Hindlimb muscle (tissue), 1 donor: Measurements from ENCODE around the gene NR2F1. TPM values are rescaled to one million over a fixed set of nuclear protein-coding genes. Genes with fewer than 3 reads are reported as not detected.

Experiments
- DNase-seq: peaks from one replicate; pipeline ENCODE4 v3.0.0-alpha.2; 2013
- polyA plus RNA-seq: library from polyadenylated mRNA; unstranded; fragments of 120-200 nt; gene quantifications from one replicate; pipeline ENCODE4 v1.2.1, GENCODE V29; 2013; ENCODE audit not compliant: insufficient read length

NR2F1 gene
- polyA plus RNA-seq, 1 donor = 3.9 TPM

GRCh38 chr5:93591323-93591945 is 8.4 kb downstream of the NR2F1 start:
- no peak for DNase-seq

- DNase-seq = no peak
Observed at GRCh38 chr5:93592883-93593282, 9.9 kb downstream of the NR2F1 start.

GRCh38 chr5:93593476-93594131 is 10.6 kb downstream of the NR2F1 start:
- no peak for DNase-seq

DNA sequence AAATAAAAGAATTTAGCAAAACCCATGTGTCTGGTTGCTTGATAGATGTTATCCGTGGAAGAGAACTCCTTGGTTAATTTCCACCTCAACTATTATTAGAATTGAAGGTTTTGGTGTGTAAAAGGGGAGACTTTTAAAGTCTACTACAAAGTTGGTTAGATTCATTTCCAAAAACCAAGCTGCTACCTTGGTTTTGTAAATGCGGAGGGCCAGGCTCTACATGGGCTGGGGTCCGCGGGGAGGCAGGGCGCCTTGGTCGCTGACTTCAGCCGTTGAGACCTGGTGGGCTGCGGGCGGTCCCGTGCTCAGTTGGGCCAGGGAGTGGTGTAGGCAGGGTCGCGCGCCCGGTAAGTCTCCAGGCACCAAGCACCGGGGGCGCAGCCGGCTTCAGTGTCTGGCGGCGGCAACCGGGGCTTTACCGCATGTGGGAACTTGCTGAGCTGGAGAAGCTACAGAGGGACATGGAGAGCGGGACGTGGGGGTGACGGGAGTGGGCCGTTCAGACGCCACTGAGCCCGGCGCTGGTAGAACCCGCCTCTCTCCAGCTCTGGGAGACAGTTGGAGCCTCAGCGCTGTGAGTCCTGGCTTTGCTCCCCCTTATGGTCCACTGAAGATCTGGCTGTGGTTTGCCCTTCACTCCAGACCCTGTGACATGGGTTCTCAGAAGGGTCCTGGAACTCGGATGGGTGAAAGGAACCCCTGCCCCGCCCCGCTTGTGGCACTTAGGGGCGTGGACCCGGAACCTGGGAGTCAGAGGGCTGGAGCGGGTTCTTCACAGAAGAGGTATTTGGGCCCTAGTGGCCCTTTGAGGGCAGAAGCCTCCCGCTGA is 11.8 kb downstream of the NR2F1 start:
- no peak for DNase-seq

DNA sequence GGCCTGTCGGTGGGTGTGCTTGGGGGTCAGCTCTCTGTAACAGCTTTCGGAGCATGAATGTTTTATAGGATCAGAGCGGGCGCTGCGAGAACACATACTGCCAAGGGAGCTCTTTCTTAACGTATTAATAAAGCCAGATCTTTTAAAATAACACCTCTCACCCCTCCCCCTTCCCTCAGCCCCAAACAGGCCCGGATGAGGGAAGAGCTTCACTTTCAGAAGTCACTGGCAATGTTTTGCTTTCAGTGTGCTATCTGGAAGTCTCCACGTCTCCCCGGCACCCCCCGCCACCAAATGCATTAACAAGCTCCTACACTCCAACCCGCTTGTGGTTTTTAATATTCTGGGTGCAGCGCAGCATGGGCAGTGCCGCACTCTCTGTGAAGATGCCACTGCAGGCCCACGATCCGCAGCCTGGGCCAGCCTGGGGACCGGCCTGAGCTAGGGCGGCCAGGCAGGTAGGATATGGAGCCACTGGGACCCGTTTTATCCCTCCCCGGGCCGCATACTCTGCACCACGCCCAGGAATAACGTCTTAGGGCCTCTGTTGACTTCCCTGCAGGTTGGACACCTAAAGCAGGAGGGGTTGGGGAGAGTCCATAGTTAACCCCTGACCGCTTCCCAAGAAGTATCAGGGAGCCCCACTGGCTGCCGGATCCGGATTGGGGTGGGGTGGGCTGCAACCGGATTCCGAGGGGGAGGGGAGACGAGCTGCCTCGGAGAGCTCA is 12.6 kb downstream of the NR2F1 start:
- DNase-seq = no peak

- DNase-seq = no peak
Observed at GRCh38 chr5:93596310-93596675, 13.3 kb downstream of the NR2F1 start.

DNA sequence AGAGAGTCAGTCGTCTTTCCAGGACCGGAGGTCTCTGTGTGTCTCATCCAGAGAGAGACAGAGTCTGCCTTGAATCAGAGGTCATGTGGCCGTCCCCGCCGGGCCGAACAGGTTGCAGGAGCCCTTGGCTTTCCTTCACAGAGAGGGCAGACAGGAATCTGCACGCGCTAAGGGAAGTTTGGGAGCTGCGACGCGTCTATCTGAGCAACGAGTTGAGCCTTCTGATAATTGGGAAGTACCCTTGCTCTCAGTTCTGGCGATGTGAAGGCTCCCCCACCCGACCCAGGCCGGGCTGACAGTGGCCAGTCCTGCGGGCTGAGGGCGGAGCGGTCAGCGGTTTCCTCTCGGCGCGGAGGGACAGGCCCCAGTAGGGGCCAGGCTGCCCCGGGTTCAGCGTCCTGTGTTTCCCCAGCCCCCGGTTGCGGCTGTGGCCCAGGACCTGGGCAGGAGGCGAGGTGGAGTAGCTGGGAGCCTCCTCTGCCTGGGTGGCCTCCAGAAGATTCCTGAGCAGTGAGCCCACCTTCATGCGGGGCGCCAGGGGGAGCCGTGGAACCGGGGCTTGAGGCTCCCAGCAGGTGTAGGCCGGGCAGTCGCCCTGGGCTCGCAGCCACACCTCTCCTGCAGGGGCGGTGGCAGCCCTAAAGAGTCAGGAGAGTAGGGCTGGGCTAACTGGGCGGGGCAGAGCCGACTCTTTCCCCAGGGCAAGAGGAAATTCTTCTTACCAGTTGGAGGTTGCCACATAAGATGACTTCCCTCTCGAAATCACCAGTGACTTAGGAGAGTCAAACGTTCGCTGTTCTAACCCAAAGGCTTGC is 13.9 kb downstream of the NR2F1 start:
- no peak for DNase-seq

- no peak for DNase-seq
Observed at GRCh38 chr5:93598091-93599000, 15.3 kb downstream of the NR2F1 start.

DNA sequence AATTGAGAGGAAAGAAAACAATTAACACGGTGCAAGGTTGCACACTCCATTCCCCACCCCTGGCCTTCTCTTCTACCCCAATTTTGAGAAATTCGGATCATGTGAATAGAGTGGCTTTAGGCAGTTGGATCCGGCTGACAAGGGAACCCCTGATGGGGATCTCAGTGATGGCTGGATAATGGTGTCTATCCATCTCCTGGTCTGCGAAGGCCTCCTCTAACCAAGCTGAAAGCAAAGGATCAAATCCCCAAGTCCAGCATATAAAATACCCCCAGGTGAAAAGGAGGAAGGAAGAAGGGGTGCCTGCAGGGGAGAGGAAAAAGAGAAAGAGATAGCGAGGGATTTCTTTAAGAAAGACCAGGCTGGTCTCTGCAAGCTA is 16.0 kb downstream of the NR2F1 start:
- DNase-seq = no peak

DNA sequence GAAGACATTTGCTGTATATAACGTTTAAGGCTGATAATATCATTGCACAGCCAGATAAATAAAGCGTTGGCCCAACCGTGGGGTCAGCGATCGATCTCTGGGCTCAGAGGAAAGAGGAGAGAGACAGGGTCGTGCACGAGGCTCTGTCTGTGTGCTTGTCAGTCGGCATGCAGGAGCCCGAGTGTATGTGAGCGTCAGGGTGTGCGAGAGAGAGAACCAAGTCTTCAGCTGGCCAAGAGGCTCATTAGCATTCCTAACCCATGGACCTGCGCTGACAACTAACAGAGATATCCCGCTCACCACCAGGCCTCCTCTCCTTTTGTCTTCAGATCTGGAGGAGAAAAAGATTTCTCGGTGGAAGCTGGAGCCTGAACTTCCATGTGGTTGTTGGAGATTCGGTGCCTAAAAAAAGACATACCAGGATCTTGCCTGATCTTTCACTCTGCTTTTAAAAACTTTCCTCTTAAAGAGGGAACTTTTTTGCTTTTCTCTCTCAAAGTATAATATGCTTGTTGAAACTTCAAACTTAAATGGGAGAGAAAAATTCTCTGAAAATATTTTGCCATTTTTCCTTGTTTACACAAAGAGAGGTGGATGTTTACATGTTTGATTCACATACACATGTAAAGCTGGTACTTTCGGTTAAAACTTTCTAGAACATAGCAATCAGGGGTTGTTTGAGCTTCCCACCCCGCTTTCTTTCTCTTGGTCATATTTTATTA is 16.5 kb downstream of the NR2F1 start:
- DNase-seq = no peak

DNA sequence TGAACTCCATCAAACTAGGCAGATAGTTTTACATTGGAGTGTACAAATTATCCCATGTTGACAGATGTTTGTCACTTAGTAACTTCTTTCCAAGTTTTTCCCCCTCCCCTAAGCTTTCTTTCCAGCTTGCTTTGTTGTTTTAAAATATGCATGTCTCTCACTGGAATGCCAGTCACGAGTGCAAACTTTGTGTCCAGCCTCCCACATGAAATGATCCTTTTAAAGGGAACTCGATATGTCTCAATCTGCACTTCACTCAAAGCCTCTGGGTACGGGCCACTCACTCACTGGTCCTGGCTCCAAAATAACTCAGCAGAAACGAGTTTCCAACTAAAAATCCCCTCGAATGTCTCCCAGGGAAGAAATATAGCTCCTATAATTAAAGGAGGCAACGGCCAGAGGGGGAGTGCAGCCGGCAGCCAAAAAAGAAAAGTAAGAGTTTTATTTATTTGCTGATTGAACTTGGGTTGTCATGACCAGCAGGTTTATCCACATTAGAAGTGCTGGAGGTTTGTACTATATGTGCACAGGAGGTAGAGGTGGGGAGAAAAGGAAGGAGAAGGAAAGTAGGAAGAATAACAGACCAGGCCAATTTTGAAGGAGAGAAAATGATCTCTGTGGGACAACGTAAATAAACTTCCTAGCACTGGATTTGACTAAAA is 17.5 kb downstream of the NR2F1 start:
- DNase-seq = no peak

- no peak for DNase-seq
Observed at GRCh38 chr5:93601071-93601801, 18.2 kb downstream of the NR2F1 start.

GRCh38 chr5:93601802-93602155 is 18.8 kb downstream of the NR2F1 start:
- no peak for DNase-seq

DNA sequence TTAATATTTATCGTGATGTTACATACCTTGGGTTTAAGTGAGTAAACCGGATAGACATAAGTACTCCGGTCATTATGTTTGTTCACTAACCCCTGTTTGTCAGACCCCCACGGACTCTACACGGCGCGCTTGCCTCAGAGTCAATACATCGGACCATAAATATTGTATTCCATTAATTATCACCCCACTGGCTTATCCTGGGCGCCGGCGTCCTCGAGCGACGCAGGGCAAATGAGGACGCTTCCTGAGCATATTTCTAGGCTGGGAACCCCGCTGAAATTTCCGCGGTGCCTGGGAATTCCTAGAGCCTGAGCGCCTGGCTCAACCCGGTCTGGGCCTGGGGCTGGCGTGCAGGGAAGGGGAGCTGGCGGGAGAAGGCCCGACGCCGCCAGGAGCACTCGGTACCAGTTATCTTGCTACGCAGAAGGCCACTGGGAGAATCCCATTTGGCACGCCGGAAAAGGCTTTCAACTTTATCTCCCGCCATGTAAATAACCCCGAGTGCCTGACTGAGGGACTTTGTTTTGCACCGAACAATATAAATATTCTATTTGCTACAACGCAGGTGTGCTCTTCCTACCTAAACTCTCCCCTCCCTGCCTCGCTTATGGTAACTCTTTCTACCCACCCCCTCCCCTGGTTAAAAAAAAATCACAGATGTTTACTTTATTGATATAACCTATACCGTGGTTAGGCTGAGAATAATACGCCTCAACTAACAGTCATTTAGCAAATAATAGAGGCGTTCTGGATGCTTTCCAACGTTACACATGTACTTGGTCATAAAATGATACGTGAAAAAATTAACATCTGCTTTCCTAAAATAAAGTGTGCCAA is 19.4 kb downstream of the NR2F1 start:
- DNase-seq = no peak

GRCh38 chr5:93603078-93603792 is 20.2 kb downstream of the NR2F1 start:
- DNase-seq = no peak

DNA sequence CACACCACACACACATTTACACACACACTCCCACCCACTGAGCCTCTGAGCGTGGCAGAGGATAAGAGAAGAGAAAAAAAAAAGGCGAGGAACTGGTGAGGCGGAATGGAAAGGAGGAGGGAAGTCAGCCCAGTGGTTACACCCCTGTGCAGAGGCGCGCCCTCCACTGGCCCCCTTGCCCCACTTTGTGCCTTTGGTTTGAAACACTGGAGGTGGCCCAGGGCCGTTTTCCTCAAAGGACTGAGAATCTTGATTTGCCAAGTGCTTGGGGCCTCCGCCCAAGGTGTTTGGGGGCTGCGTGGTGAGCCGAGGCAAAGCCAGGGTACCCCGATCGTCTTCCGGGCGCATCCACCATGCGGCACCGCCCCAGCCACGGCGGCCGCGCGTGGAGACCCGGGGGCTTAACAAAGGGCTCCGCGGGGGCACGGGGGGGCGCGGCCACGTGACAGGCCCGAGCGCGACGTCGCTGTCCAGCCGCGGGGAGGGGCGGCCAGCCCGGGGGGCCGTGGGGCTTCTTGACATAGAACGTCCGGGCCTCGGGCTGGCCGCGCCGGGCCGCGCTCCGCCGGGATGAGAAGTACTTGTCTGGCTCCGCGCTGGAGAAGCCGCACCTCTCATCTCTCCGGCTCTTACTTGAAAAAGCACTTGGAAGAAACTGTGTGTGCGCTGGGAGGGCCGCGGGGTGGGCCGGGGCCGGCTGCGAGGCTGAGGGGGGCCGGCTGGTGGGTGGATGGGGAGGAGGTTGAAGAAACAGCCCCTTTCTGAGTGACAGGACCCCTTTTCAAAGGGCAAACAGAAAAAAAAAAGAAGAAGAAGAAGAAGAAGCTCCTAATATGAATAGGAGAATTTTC is 21.0 kb downstream of the NR2F1 start:
- DNase-seq = no peak
